MCF 10A (cell line): ENCODE data around the gene PPFIBP1. TPM values are rescaled to one million over a fixed set of nuclear protein-coding genes. Genes with fewer than 3 reads are reported as not detected.

Experiments
- BruUV-seq: library from RNA; stranded (reverse); fragments of 400-500 nt; replicated peaks from 2 replicates; lab custom pipeline; 2021; lab: Mats Ljungman, UMichigan
- CTCF ChIA-PET: fragments of 300-600 bp; sonication (Branson Sonifier 250); formaldehyde crosslinking; extraction: SDS; loops from one replicate; lab custom pipeline; 2021; ENCODE audit warnings: antibody characterized with exemption, inconsistent platforms; lab: Yijun Ruan, JAX
- POLR2A ChIA-PET: fragments of 300-600, 350-650 bp; sonication (Branson Sonifier 250); formaldehyde crosslinking; extraction: SDS; loops from one replicate; lab custom pipeline; 2020; ENCODE audit warnings: antibody characterized with exemption, inconsistent platforms; lab: Yijun Ruan, JAX
- DNase-seq: peaks from one replicate; pipeline ENCODE4 v3.0.0-alpha.2; 2018; ENCODE audit not compliant: unreplicated experiment
- H3K27ac Mint-ChIP-seq: one replicate; pipeline ENCODE4 v1.8.0; 2022; ENCODE audit warnings: mild to moderate bottlenecking, low read depth, mixed read lengths; ENCODE audit not compliant: unreplicated experiment
- H3K27me3 Mint-ChIP-seq: one replicate; pipeline ENCODE4 v1.8.0; 2022; ENCODE audit warnings: mixed read lengths; ENCODE audit not compliant: insufficient read depth, unreplicated experiment
- H3K36me3 Mint-ChIP-seq: one replicate; pipeline ENCODE4 v1.8.0; 2022; ENCODE audit warnings: mild to moderate bottlenecking, moderate library complexity, mixed read lengths; ENCODE audit not compliant: insufficient read depth, unreplicated experiment
- H3K4me1 Mint-ChIP-seq: one replicate; pipeline ENCODE4 v1.8.0; 2022; ENCODE audit warnings: mixed read lengths; ENCODE audit not compliant: insufficient read depth, unreplicated experiment
- H3K4me3 Mint-ChIP-seq: one replicate; pipeline ENCODE4 v1.8.0; 2022; ENCODE audit warnings: mild to moderate bottlenecking, moderate library complexity, mixed read lengths; ENCODE audit not compliant: unreplicated experiment
- H3K9me3 Mint-ChIP-seq: one replicate; pipeline ENCODE4 v1.8.0; 2022; ENCODE audit warnings: mixed read lengths; ENCODE audit not compliant: unreplicated experiment
- intact Hi-C: fragments of 100-400 bp; cut with micrococcal nuclease; formaldehyde crosslinking; loops from 2 replicates; pipeline ENCODE4 v1.14.1; 2022
- total RNA-seq: library from RNA; stranded (reverse); gene quantifications from 2 replicates; pipeline ENCODE4 v1.2.3, GENCODE V29; 2022
- TF ChIP-seq, protein P1 (sequence below): fragments of 200-600 bp; IDR thresholded peaks from one replicate; pipeline ENCODE4 v1.8.0; 2022; ENCODE audit warnings: antibody characterized with exemption, mild to moderate bottlenecking; ENCODE audit not compliant: unreplicated experiment

PPFIBP1 gene
- total RNA-seq, 1 experiment from 2014 or later, result 82.6 TPM

DNA sequence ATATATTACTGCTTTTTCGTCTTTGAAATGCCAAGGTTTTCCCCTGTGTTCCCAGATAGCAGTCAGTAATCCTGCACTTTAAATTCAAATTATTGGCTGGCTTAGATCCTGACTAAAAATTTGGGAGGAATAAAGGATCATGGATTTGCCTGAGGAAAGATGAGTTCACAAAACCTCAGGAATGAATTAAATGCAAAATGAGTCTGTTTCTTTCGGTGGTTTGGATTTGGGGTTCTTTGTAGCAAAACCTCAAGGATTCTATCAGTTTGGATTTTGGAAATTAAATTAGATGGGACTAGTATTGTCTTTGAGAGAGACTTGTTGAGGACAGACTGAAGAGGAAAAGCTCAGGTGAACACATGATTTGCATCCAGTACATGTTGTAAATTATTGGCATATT, 36.1 kb downstream of the PPFIBP1 start:
- Mint-ChIP-seq H3K27me3 (no peaks in the 10 kb centered on the region), H3K27ac (peak overlapping the region; percentile 9), H3K9me3 (no peaks in the 10 kb centered on the region), H3K4me1 (peaks cover 34% of the 10 kb centered on the region), H3K4me3 (no peak overlapping the region), H3K36me3 (no peaks in the 10 kb centered on the region)
- POLR2A ChIA-PET, result interaction anchor here (0.7 to 4.3 kb wide), 4 partner anchors 10 to 68 kb away, joined by 3 to 25 read pairs (median 3); no protein-coding TSS in a partner anchor
- intact Hi-C loops, result no loop called here
- DNase-seq, result no peak
- BruUV-seq, result no TSS peak
- CTCF ChIA-PET, result no interaction called here
- TF ChIP-seq, protein P1, sequence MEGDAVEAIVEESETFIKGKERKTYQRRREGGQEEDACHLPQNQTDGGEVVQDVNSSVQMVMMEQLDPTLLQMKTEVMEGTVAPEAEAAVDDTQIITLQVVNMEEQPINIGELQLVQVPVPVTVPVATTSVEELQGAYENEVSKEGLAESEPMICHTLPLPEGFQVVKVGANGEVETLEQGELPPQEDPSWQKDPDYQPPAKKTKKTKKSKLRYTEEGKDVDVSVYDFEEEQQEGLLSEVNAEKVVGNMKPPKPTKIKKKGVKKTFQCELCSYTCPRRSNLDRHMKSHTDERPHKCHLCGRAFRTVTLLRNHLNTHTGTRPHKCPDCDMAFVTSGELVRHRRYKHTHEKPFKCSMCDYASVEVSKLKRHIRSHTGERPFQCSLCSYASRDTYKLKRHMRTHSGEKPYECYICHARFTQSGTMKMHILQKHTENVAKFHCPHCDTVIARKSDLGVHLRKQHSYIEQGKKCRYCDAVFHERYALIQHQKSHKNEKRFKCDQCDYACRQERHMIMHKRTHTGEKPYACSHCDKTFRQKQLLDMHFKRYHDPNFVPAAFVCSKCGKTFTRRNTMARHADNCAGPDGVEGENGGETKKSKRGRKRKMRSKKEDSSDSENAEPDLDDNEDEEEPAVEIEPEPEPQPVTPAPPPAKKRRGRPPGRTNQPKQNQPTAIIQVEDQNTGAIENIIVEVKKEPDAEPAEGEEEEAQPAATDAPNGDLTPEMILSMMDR, result no peak

DNA sequence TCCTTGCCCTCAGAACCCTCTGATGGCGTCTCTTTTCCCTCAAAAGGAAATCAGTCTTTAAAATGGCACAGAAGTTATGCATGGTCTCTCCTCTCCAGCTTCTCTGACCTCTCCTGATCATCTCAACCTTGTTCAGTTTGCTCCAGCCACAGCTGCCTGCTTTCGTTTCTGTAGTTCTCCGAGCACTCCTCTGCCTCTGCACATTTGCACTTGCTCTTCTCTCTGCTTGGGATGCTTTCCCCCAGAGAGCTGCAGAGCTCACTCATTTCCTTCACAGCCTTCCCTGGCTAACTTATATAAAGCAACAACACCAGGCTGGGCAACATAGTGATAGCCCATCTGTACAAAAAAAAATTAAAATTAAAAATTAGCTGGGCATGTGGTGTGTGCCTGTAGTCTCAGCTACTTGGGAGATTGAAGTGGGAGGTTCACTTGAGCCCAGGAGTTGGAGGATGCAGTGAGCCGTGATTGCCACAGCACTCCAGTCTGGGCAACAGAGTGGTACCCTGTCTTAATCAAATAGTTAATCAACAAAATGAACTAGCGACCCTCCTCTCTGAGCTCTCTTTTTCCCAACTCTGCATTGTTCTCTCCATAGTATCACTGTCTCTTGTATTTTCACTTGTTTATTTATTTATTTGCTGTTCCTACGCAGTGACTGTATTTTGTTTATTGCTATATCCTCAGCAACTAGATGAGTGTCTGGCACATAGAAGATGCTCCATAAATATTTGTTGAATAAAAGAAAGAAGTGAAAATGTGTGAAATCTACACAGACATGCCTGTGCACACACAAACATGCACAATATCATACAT, 37.7 kb downstream of the PPFIBP1 start:
- peaks cover 27% of the 10 kb centered on the region for H3K4me1 Mint-ChIP-seq
- no peak overlapping the region for H3K27ac Mint-ChIP-seq
- POLR2A ChIA-PET, result interaction anchor here (0.6 to 4.3 kb wide), 9 partner anchors 11 to 729 kb away, joined by 3 to 25 read pairs (median 4); partner anchors contain the start of genes ITPR2 and PPFIBP1

DNA sequence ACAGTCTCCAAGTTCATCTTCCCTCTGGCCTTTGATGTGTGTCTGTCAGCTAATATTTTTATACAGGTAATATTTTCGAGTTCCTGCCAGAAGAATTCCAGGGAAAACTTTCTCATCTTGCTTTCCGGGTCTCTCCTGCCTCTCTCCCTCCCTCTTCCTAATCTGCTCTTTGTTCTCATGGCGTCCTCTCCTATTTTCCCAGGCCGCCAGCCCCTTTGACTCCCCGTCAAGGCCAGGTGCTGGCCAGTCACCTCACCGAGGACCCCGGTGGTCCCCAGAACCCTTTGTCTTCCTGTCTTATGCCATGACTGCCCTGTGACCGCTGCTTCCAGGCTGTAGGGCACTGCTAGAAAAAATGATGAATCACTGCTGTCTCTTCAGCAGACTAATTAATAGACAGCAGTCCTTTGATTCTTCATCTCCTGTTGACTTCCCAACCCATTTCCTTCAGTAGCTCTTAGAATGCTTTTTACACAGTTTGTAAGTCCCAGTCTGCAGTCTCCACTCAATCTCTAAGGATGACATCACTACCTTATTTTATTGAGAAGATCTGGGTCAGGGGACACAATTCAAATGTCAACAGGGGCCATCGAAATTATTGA, 40.7 kb downstream of the PPFIBP1 start:
- TF ChIP-seq, protein P1, result no peak
- Mint-ChIP-seq H3K4me1 (peaks cover 27% of the 10 kb centered on the region), H3K9me3 (no peaks in the 10 kb centered on the region), H3K36me3 (no peaks in the 10 kb centered on the region), H3K27ac (peak overlapping the region; percentile 79), H3K4me3 (peak overlapping the region; percentile 62), H3K27me3 (no peaks in the 10 kb centered on the region)
- BruUV-seq, result no TSS peak
- ChIA-PET POLR2A (interaction anchor here (1.0 to 3.5 kb wide), 8 partner anchors 10 to 41 kb away, joined by 3 to 34 read pairs (median 6); partner anchors contain the start of gene PPFIBP1), CTCF (interaction anchor here (0.7 to 1.1 kb wide), 2 partner anchors 8 to 17 kb away, joined by 5 to 6 read pairs; no protein-coding TSS in a partner anchor)
- DNase-seq, result no peak
- intact Hi-C loops, result no loop called here

More for the DNA sequence above, 37.7 kb downstream of the PPFIBP1 start:
- TF ChIP-seq, protein P1, result no peak
- DNase-seq, result no peak
- intact Hi-C loops, result no loop called here
- H3K9me3 Mint-ChIP-seq, result no peaks in the 10 kb centered on the region
- no peaks in the 10 kb centered on the region for H3K36me3 Mint-ChIP-seq
- no peaks in the 10 kb centered on the region for H3K27me3 Mint-ChIP-seq
- H3K4me3 Mint-ChIP-seq, result no peak overlapping the region
- CTCF ChIA-PET, result interaction anchor here (0.8 to 1.8 kb wide), 5 partner anchors 10 to 127 kb away, joined by 3 to 8 read pairs (median 4); no protein-coding TSS in a partner anchor
- no TSS peak for BruUV-seq

DNA sequence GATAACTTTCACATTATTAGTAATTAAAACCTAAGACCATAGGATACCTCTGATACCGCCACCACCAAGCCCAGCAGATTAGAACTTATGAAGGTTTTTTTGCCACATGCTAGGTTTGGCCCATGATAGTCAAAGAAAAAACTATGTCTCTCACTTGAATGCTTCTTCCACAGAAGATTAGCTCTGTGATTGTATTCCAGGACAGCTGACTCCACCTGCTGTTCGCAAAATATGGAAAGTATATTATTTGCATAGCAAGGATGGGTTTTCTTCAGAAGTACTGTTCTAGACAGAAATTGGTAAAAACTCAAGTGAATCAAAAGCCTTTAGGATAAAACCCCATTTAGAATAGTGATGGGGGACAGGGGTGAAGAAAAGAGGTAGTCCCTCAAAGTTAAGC, 42.2 kb downstream of the PPFIBP1 start:
- TF ChIP-seq, protein P1, result no peak
- Mint-ChIP-seq H3K27ac (peak overlapping the region; percentile 79), H3K36me3 (no peaks in the 10 kb centered on the region), H3K9me3 (no peaks in the 10 kb centered on the region), H3K4me3 (no peak overlapping the region), H3K4me1 (peaks cover 20% of the 10 kb centered on the region), H3K27me3 (no peaks in the 10 kb centered on the region)
- BruUV-seq, result no TSS peak
- no peak for DNase-seq
- CTCF ChIA-PET, result interaction anchor here (1.7 kb wide), 1 partner anchor 10 kb away, joined by 10 read pairs; no protein-coding TSS in a partner anchor
- intact Hi-C loops, result no loop called here
- POLR2A ChIA-PET, result interaction anchor here (0.5 to 3.5 kb wide), 8 partner anchors 8 to 42 kb away, joined by 3 to 34 read pairs (median 4); partner anchors contain the start of gene PPFIBP1
